Measurements from ENCODE around the gene PARM1.

Gene PARM1

GRCh38 chr4:74896595-74896994, 36.3 kb upstream of the PARM1 start:
- no peak for DNase-seq (ENCODE audit: low spot score)
- in situ Hi-C loops (cut with MboI; ENCODE audit: low sequenced_read_pairs, unreplicated experiment), result no loop called here
- TF ChIP-seq, protein P1, sequence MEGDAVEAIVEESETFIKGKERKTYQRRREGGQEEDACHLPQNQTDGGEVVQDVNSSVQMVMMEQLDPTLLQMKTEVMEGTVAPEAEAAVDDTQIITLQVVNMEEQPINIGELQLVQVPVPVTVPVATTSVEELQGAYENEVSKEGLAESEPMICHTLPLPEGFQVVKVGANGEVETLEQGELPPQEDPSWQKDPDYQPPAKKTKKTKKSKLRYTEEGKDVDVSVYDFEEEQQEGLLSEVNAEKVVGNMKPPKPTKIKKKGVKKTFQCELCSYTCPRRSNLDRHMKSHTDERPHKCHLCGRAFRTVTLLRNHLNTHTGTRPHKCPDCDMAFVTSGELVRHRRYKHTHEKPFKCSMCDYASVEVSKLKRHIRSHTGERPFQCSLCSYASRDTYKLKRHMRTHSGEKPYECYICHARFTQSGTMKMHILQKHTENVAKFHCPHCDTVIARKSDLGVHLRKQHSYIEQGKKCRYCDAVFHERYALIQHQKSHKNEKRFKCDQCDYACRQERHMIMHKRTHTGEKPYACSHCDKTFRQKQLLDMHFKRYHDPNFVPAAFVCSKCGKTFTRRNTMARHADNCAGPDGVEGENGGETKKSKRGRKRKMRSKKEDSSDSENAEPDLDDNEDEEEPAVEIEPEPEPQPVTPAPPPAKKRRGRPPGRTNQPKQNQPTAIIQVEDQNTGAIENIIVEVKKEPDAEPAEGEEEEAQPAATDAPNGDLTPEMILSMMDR (IDR thresholded peaks at IDR 0.05; ENCODE audit: borderline replicate concordance, control extremely low read depth, extremely low read depth, insufficient read depth, missing control alignments), result no peak

GRCh38 chr4:74897386-74897785, 35.5 kb upstream of the PARM1 start:
- DNase-seq (ENCODE audit: low spot score), result no peak
- in situ Hi-C loops (cut with MboI; ENCODE audit: low sequenced_read_pairs, unreplicated experiment), result no loop called here
- TF ChIP-seq, protein P1 (IDR thresholded peaks at IDR 0.05; ENCODE audit: borderline replicate concordance, control extremely low read depth, extremely low read depth, insufficient read depth, missing control alignments), result no peak

DNA sequence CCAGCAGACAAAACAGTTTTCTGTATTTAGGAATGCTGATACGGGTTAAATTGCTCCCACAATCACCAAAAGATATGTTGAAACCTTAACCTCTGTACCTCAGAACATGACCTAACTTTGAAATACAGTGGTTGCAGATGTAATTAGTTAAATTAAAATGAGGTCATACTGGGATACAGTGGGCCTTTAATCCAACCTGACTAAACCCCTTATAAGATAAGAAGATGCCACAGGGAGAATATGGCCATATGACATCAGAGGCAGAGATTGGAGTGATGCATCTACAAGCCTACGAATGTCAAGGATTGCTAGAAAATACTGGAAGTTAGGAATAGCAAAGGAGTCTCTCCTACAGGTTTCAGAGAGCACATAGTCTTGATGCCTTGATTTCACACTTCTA, 32.1 kb upstream of the PARM1 start:
- TF ChIP-seq, protein P1 (IDR thresholded peaks at IDR 0.05; ENCODE audit: borderline replicate concordance, control extremely low read depth, extremely low read depth, insufficient read depth, missing control alignments), result no peak
- DNase-seq (ENCODE audit: low spot score), result no peak
- in situ Hi-C loops (cut with MboI; ENCODE audit: low sequenced_read_pairs, unreplicated experiment), result no loop called here

DNA sequence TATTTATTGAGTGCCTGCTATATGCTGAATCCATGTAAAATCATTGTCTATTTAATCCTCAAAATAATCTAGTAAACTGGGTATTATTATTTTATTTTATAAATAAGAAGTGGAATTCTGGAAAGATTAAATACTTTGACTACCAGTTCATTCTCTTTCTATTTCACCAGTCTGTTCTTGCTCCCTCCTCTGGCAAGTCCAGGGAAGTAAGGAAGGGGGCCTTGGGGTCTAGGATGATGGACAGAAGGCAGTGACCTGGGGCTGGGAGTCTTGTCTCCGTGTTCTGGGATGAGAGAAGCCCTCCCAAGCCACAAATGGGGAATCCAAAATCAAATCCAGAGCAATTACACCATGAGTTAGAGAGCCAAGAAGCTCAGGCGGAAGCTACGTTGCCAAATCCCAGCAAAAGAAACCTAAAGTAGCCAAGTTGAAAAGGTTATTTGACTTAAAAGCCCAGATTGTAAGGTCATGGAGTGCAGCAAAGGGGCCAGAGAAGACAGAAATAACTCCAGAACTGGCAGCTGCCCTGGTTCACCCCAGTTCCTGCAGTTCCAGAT, 28.3 kb upstream of the PARM1 start:
- no peak for DNase-seq (ENCODE audit: low spot score)
- in situ Hi-C loops (cut with MboI; ENCODE audit: low sequenced_read_pairs, unreplicated experiment), result no loop called here
- TF ChIP-seq, protein P1 (IDR thresholded peaks at IDR 0.05; ENCODE audit: borderline replicate concordance, control extremely low read depth, extremely low read depth, insufficient read depth, missing control alignments), result no peak

GRCh38 chr4:74906771-74907170, 26.1 kb upstream of the PARM1 start:
- no peak for DNase-seq (ENCODE audit: low spot score)
- TF ChIP-seq, protein P1 (IDR thresholded peaks at IDR 0.05; ENCODE audit: borderline replicate concordance, control extremely low read depth, extremely low read depth, insufficient read depth, missing control alignments), result no peak
- in situ Hi-C loops (cut with MboI; ENCODE audit: low sequenced_read_pairs, unreplicated experiment), result no loop called here

DNA sequence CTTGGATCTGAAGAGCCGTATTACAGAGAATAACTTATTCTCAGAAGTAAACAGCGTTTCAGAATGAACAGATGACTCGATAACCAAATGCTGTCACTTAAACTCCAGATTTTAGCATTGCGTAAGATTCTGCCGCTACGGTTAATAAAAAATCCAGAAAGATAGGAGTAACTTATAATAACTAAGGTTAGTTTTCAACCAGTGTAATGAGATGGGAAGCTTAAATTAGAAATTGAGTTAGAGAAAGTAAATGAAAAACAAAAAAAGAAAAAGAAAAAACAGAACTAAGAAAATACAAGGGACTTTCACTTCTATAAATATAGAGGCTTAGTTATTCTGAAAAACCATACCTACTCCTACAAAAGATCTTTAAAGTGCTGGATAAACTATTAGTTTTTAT, 13.1 kb upstream of the PARM1 start:
- in situ Hi-C loops (cut with MboI; ENCODE audit: low sequenced_read_pairs, unreplicated experiment), result no loop called here
- TF ChIP-seq, protein P1 (IDR thresholded peaks at IDR 0.05; ENCODE audit: borderline replicate concordance, control extremely low read depth, extremely low read depth, insufficient read depth, missing control alignments), result no peak
- no peak for DNase-seq (ENCODE audit: low spot score)

Data from GM13976 (cell line).